Glutamatergic neuron (in vitro differentiated cells): ENCODE data around the gene JARID2. TPM values are rescaled to one million over a fixed set of nuclear protein-coding genes. Genes with fewer than 3 reads are reported as not detected.

Source experiments
- DNase-seq: peaks from one replicate; pipeline ENCODE4 v3.0.0; 2022
- H3K27ac Mint-ChIP-seq: one replicate; pipeline ENCODE4 v1.8.0; 2020; ENCODE audit warnings: mild to moderate bottlenecking, mixed read lengths, inconsistent platforms; ENCODE audit not compliant: unreplicated experiment
- H3K27me3 Mint-ChIP-seq: one replicate; pipeline ENCODE4 v1.8.0; 2020; ENCODE audit warnings: mild to moderate bottlenecking, moderate library complexity, mixed read lengths, inconsistent platforms; ENCODE audit not compliant: unreplicated experiment
- H3K36me3 Mint-ChIP-seq: one replicate; pipeline ENCODE4 v1.8.0; 2020; ENCODE audit warnings: mild to moderate bottlenecking, mixed read lengths, inconsistent platforms; ENCODE audit not compliant: unreplicated experiment
- H3K4me1 Mint-ChIP-seq: one replicate; pipeline ENCODE4 v1.8.0; 2020; ENCODE audit warnings: mild to moderate bottlenecking, low read depth, mixed read lengths, inconsistent platforms; ENCODE audit not compliant: unreplicated experiment
- H3K4me3 Mint-ChIP-seq: one replicate; pipeline ENCODE4 v1.8.0; 2020; ENCODE audit warnings: mild to moderate bottlenecking, mixed read lengths, inconsistent platforms; ENCODE audit not compliant: unreplicated experiment
- H3K9me3 Mint-ChIP-seq: one replicate; pipeline ENCODE4 v1.8.0; 2020; ENCODE audit warnings: mild to moderate bottlenecking, moderate library complexity, mixed read lengths, inconsistent platforms; ENCODE audit not compliant: unreplicated experiment
- CTCF ChIP-seq: fragments of 200-600 bp; sonication (generic); IDR thresholded peaks from one replicate; pipeline ENCODE4 v1.5.0; 2021; ENCODE audit not compliant: partially characterized antibody, unreplicated experiment
- total RNA-seq: library from RNA; stranded (reverse); fragmentation: NEBNext Ultra II Directional; extraction: Animal tissue kit (Norgen Biotek cat#: 25700); gene quantifications from one replicate; pipeline ENCODE4 v1.2.1, GENCODE V29; 2021; ENCODE audit not compliant: unreplicated experiment

The JARID2 gene
- total RNA-seq, 1 donor from 2014 or later: 83.8 TPM

GRCh38 chr6:15519681-15520080, 273.8 kb downstream of the JARID2 start:
- peaks cover 16% of the 10 kb centered on the region for H3K9me3 Mint-ChIP-seq
- peaks cover 23% of the 10 kb centered on the region for H3K36me3 Mint-ChIP-seq
- no peaks in the 10 kb centered on the region for H3K4me1 Mint-ChIP-seq
- H3K4me3 Mint-ChIP-seq: no peak overlapping the region
- no peak for TF ChIP-seq CTCF
- peaks cover 13% of the 10 kb centered on the region for H3K27me3 Mint-ChIP-seq
- no peak for DNase-seq
- no peak overlapping the region for H3K27ac Mint-ChIP-seq

GRCh38 chr6:15520626-15521203, 274.8 kb downstream of the JARID2 start:
- Mint-ChIP-seq H3K36me3 (peaks cover 33% of the 10 kb centered on the region), H3K27ac (no peak overlapping the region), H3K27me3 (peaks cover 20% of the 10 kb centered on the region), H3K9me3 (peaks cover 24% of the 10 kb centered on the region), H3K4me1 (no peaks in the 10 kb centered on the region), H3K4me3 (no peak overlapping the region)
- DNase-seq: no peak
- TF ChIP-seq CTCF: no peak

GRCh38 chr6:15521582-15521981, 275.7 kb downstream of the JARID2 start:
- H3K4me3 Mint-ChIP-seq: no peak overlapping the region
- no peaks in the 10 kb centered on the region for H3K4me1 Mint-ChIP-seq
- no peak for TF ChIP-seq CTCF
- no peak overlapping the region for H3K27ac Mint-ChIP-seq
- H3K36me3 Mint-ChIP-seq: peaks cover 36% of the 10 kb centered on the region
- peaks cover 22% of the 10 kb centered on the region for H3K27me3 Mint-ChIP-seq
- DNase-seq: no peak
- H3K9me3 Mint-ChIP-seq: peaks cover 27% of the 10 kb centered on the region

DNA sequence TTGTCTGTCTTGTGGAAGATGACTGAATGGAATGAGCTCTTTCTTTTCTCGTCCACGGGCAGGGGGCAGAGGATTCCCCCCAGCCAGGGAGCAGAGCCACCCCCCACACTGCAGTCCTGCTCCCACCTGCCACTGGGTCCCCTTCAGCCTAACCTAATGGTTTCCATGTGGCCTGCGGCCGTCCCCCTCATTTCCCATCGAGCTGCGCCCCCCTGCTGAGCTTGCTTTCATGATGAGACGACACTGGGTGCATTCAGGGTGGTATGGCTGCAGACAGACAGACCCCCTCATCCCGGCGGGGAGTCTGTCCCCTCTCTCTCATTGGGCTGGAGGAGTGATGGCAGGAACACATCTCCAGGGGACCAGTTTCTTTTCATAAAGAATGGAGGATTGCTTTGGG, 276.2 kb downstream of the JARID2 start:
- no peak for DNase-seq
- H3K27me3 Mint-ChIP-seq: peaks cover 22% of the 10 kb centered on the region
- TF ChIP-seq CTCF: no peak
- no peak overlapping the region for H3K27ac Mint-ChIP-seq
- H3K4me1 Mint-ChIP-seq: no peaks in the 10 kb centered on the region
- peaks cover 29% of the 10 kb centered on the region for H3K9me3 Mint-ChIP-seq
- H3K4me3 Mint-ChIP-seq: no peak overlapping the region
- peaks cover 40% of the 10 kb centered on the region for H3K36me3 Mint-ChIP-seq

DNA sequence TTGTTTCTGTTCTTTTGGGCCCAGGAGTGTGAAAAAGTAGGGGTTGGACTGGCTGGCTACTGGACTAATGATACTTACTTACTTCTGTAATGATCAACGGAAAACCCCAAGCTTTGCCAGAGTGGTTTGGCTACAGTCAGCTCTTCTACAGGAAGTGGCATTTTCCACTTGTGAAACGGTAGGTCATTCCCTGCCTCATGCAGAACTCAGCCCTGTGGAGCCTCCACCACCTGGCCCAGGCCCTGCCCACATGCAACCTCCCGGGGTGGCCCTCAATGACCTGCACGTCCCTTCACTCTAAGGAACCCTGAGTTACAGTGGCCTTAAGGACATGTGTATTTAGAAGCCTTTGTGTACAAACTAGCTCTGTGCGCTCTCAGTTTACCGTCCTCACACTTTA, 276.6 kb downstream of the JARID2 start:
- no peak for DNase-seq
- Mint-ChIP-seq H3K4me3 (no peak overlapping the region), H3K27me3 (peaks cover 22% of the 10 kb centered on the region), H3K27ac (no peak overlapping the region), H3K9me3 (peaks cover 30% of the 10 kb centered on the region), H3K36me3 (peaks cover 43% of the 10 kb centered on the region), H3K4me1 (no peaks in the 10 kb centered on the region)
- no peak for TF ChIP-seq CTCF
